Stimulated activated CD8-positive, alpha-beta memory T cell treated with anti-CD3 and anti-CD28 coated beads, Interleukin-4, amount 100 ng/mL, for 1 hour (primary cell): Measurements from ENCODE around the gene NUTM2D.
A peak's percentile ranks its signal among the peaks of the same experiment; 100 is the strongest.
"Not testable (repeated sequence)": the region's sequence is repeated elsewhere in the genome, so short reads cannot be mapped to it uniquely, and the experiment has no call there.

Experiments used
- DNase-seq, 2 donors: peaks; one replicate each; pipeline ENCODE4 v3.0.0-alpha.2; 2020; ENCODE audit warnings: low read depth in 2 of 2, low spot score in 1 of 2

Gene NUTM2D

GRCh38 chr10:87357444-87357843 is at the start of gene NUTM2D:
NUTM2D (plus strand) TSS chr10:87357744; CDS start chr10:87358266, 522 bp downstream.
- not testable (repeated sequence) for DNase-seq

- DNase-seq, result not testable (repeated sequence)
These were observed 48.8 kb upstream of the NUTM2D start for GRCh38 chr10:87308702-87309101.

- DNase-seq, result not testable (repeated sequence)
These were observed 47.9 kb upstream of the NUTM2D start for GRCh38 chr10:87309657-87310056.

- not testable (repeated sequence) for DNase-seq
These were observed 46.0 kb upstream of the NUTM2D start for GRCh38 chr10:87311521-87311920.

- not testable (repeated sequence) for DNase-seq
These were observed 43.7 kb upstream of the NUTM2D start for GRCh38 chr10:87313649-87314359.

GRCh38 chr10:87314360-87314973 is 43.1 kb upstream of the NUTM2D start:
- not testable (repeated sequence) for DNase-seq

GRCh38 chr10:87321505-87321904 is 36.0 kb upstream of the NUTM2D start:
- not testable (repeated sequence) for DNase-seq

- not testable (repeated sequence) for DNase-seq
These were observed 33.0 kb upstream of the NUTM2D start for GRCh38 chr10:87324559-87324958.

GRCh38 chr10:87327958-87328357 is 29.6 kb upstream of the NUTM2D start:
- not testable (repeated sequence) for DNase-seq

GRCh38 chr10:87329131-87329530 is 28.4 kb upstream of the NUTM2D start:
- not testable (repeated sequence) for DNase-seq

- DNase-seq, result not testable (repeated sequence)
These were observed 24.9 kb upstream of the NUTM2D start for GRCh38 chr10:87332687-87333086.

- DNase-seq, result not testable (repeated sequence)
These were observed 17.1 kb upstream of the NUTM2D start for GRCh38 chr10:87340411-87340810.

GRCh38 chr10:87341546-87342142 is 15.9 kb upstream of the NUTM2D start:
- not testable (repeated sequence) for DNase-seq

- DNase-seq, result peak; percentile 42 to 65
These were observed 15.3 kb upstream of the NUTM2D start for GRCh38 chr10:87342249-87342710.

GRCh38 chr10:87342711-87343258 is 14.8 kb upstream of the NUTM2D start:
- DNase-seq, result peak; percentile 62 to 68

GRCh38 chr10:87345743-87346142 is 11.8 kb upstream of the NUTM2D start:
- DNase-seq, result not testable (repeated sequence)

GRCh38 chr10:87350161-87350560 is 7.4 kb upstream of the NUTM2D start:
- not testable (repeated sequence) for DNase-seq

- DNase-seq, result not testable (repeated sequence)
These were observed 4.7 kb upstream of the NUTM2D start for GRCh38 chr10:87352825-87353224.

- DNase-seq, result not testable (repeated sequence)
These were observed 2.4 kb upstream of the NUTM2D start for GRCh38 chr10:87355110-87355509.

- DNase-seq, result not testable (repeated sequence)
These were observed 615 bp downstream of the NUTM2D start for GRCh38 chr10:87358159-87358558.

GRCh38 chr10:87369514-87370112 is 12.1 kb downstream of the NUTM2D start:
- not testable (repeated sequence) for DNase-seq
